Astrocyte (in vitro differentiated cells and primary cell): Measurements from ENCODE around the gene CIC.

ENCODE experiments used
- CTCF ChIP-seq: IDR thresholded peaks from 2 replicates; pipeline ENCODE4 v1.5.1; 2011; ENCODE audit warnings: low read depth, mild to moderate bottlenecking, inconsistent platforms, low read length, moderate library complexity; ENCODE audit not compliant: insufficient read depth
- EZH2 ChIP-seq: IDR thresholded peaks from 2 replicates; pipeline ENCODE4 v1.6.1; 2012; ENCODE audit warnings: mild to moderate bottlenecking, low read length, inconsistent platforms; ENCODE audit not compliant: insufficient read depth

GRCh38 chr19:42292042-42292960 is 23.2 kb downstream of the CIC start:
- TF ChIP-seq CTCF (no peak), EZH2 (no peak)
